NCI-H2227 (cell line): ENCODE results near the gene DLG2.
"Not testable (repeated sequence)": the region's sequence is repeated elsewhere in the genome, so short reads cannot be mapped to it uniquely, and the experiment has no call there.

Source experiments
- DNase-seq: peaks from one replicate; lab custom pipeline; 2025; ENCODE audit not compliant: unreplicated experiment; lab: John Stamatoyannopoulos, UW

The DLG2 gene

GRCh38 chr11:84316866-84317555, 1310.1 kb downstream of the DLG2 start:
- peak; percentile 48 for DNase-seq

- DNase-seq: peak; percentile 2
Observed at GRCh38 chr11:84313830-84314359, 1313.2 kb downstream of the DLG2 start.

GRCh38 chr11:84310268-84310667, 1316.9 kb downstream of the DLG2 start:
- DNase-seq: no peak

GRCh38 chr11:84308491-84308890, 1318.7 kb downstream of the DLG2 start:
- DNase-seq: not testable (repeated sequence)

- DNase-seq: no peak
Observed at GRCh38 chr11:84300092-84300491, 1327.1 kb downstream of the DLG2 start.

- DNase-seq: no peak
Observed at GRCh38 chr11:84297570-84297969, 1329.6 kb downstream of the DLG2 start.

GRCh38 chr11:84295815-84296214, 1331.3 kb downstream of the DLG2 start:
- DNase-seq: no peak

GRCh38 chr11:84292955-84293354, 1334.2 kb downstream of the DLG2 start:
- DNase-seq: no peak

GRCh38 chr11:84292006-84292405, 1335.1 kb downstream of the DLG2 start:
- DNase-seq: no peak

GRCh38 chr11:84290647-84291046, 1336.5 kb downstream of the DLG2 start:
- no peak for DNase-seq

GRCh38 chr11:84289381-84289906, 1337.7 kb downstream of the DLG2 start:
- no peak for DNase-seq

- DNase-seq: no peak
Observed at GRCh38 chr11:84273541-84273940, 1353.6 kb downstream of the DLG2 start.

- DNase-seq: no peak
Observed at GRCh38 chr11:84270466-84270865, 1356.7 kb downstream of the DLG2 start.

- no peak for DNase-seq
Observed at GRCh38 chr11:84264066-84264465, 1363.1 kb downstream of the DLG2 start.

- no peak for DNase-seq
Observed at GRCh38 chr11:84261707-84262106, 1365.4 kb downstream of the DLG2 start.

- DNase-seq: no peak
Observed at GRCh38 chr11:84260862-84261261, 1366.3 kb downstream of the DLG2 start.

- no peak for DNase-seq
Observed at GRCh38 chr11:84256618-84257017, 1370.5 kb downstream of the DLG2 start.

- no peak for DNase-seq
Observed at GRCh38 chr11:84255483-84255882, 1371.7 kb downstream of the DLG2 start.

- no peak for DNase-seq
Observed at GRCh38 chr11:84250834-84251613, 1376.1 kb downstream of the DLG2 start.

GRCh38 chr11:84249344-84250135, 1377.6 kb downstream of the DLG2 start:
- DNase-seq: no peak

GRCh38 chr11:84247926-84248325, 1379.2 kb downstream of the DLG2 start:
- DNase-seq: no peak
